ENCODE measurements around the gene INTS7. TPM values are rescaled to one million over a fixed set of nuclear protein-coding genes. Genes with fewer than 3 reads are reported as not detected.

The INTS7 gene
- total and polyA plus RNA-seq, 5 donors from 2014 or later = 15.8 to 20.5 (median 16.7) TPM

DNA sequence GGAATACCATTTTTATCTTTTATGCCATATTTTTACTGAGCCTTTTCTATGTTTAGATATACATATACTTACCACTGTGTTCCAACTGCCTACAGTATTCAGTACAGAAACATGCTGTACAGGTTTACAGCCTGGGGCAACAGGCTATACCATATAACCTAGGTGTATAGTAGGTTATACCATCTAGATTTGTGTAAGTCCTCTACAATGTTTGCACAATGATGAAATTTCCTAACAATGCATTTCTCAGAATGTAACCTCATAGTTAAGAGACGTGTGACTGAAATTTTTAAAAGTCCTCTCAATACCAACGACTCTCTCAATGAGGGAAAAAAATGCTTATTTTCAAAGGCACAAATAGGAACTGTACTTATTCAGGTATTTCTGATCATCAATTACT is 21.7 kb downstream of the INTS7 start:
- H3K27ac ChIP-seq (ENCODE audit: insufficient read depth, low read length, poor library complexity, severe bottlenecking) = no peak overlapping the region
- H3K4me1 ChIP-seq (ENCODE audit: control insufficient read depth, insufficient read depth, low read length, poor library complexity, severe bottlenecking) = no peaks in the 10 kb centered on the region
- H3K9me3 Mint-ChIP-seq = peaks cover 0 to 1% (median 0%) of the 10 kb centered on the region in 7 donors
- H3K27ac Mint-ChIP-seq = no peak overlapping the region
- peaks cover 31% of the 10 kb centered on the region for H3K36me3 Mint-ChIP-seq
- no peaks in the 10 kb centered on the region for H3K9me3 ChIP-seq (ENCODE audit: control insufficient read depth in 2 of 2, low read length in 2 of 2)
- H3K36me3 ChIP-seq (ENCODE audit: control insufficient read depth, insufficient read depth, low read length) = peaks cover 11% of the 10 kb centered on the region
- peaks cover 0 to 6% (median 2%) of the 10 kb centered on the region in 4 donors for H3K4me1 Mint-ChIP-seq
- no peaks in the 10 kb centered on the region for H3K27me3 ChIP-seq (ENCODE audit: control insufficient read depth, insufficient read depth, low read length)
- no peaks in the 10 kb centered on the region for H3K27me3 Mint-ChIP-seq
- H3K4me3 Mint-ChIP-seq = no peak overlapping the region
- ATAC-seq (ENCODE audit: low read depth in 2 of 2) = no peak
- no peak overlapping the region for H3K4me3 ChIP-seq (ENCODE audit: low read depth, low read length)
- no peak for DNase-seq

DNA sequence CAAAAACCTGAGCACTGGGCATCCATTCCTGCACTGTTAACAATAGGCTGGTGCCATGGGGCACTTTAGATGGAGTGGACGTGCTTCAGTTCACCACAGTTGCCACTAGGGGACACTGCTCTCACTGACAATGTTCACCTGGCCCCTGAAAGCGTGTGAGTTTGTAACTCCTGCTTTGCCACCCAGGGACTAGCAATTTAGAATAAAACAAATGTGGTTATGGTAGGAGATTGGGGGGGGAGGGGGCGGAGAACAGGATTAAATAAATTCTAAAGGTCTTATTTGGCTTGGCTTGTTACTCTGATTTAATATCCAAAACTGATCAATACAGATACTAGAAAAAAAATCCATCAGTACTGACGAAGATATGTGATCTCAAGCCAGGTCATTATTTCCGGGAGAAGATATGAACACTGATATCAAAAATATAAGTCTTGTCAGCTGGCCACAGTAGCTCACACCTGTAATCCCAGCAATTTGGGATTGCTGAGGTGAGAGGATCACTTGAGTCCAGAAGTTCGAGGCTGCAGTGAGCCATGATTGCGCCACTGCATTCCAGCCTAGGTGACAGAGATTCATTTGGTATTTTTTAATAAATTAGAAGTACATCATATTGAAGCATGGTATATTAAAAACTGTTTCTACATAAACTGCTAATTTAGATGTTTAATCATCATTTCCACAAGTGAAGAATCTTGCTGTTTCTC is 23.2 kb downstream of the INTS7 start:
- ATAC-seq (ENCODE audit: low read depth in 2 of 2) = peak; percentile 98 to 99
- Histone ChIP-seq H3K9me3 (ENCODE audit: control insufficient read depth in 2 of 2, low read length in 2 of 2) (no peaks in the 10 kb centered on the region), H3K27ac (ENCODE audit: insufficient read depth, low read length, poor library complexity, severe bottlenecking) (no peak overlapping the region), H3K4me1 (ENCODE audit: control insufficient read depth, insufficient read depth, low read length, poor library complexity, severe bottlenecking) (no peaks in the 10 kb centered on the region), H3K4me3 (ENCODE audit: low read depth, low read length) (no peak overlapping the region), H3K36me3 (ENCODE audit: control insufficient read depth, insufficient read depth, low read length) (peaks cover 12% of the 10 kb centered on the region), H3K27me3 (ENCODE audit: control insufficient read depth, insufficient read depth, low read length) (no peaks in the 10 kb centered on the region)
- Mint-ChIP-seq H3K27ac (peak overlapping the region in 2 of 3 donors; percentile 21 to 44), H3K36me3 (peaks cover 34% of the 10 kb centered on the region), H3K9me3 (peaks cover 0 to 1% (median 0%) of the 10 kb centered on the region in 7 donors), H3K4me3 (no peak overlapping the region), H3K27me3 (no peaks in the 10 kb centered on the region), H3K4me1 (peaks cover 0 to 11% (median 2%) of the 10 kb centered on the region in 4 donors)
- peak; percentile 41 to 73 (median 66) for DNase-seq

- no peak overlapping the region for H3K27ac Mint-ChIP-seq
- H3K27me3 ChIP-seq (ENCODE audit: control insufficient read depth, insufficient read depth, low read length) = no peaks in the 10 kb centered on the region
- no peak overlapping the region for H3K4me3 ChIP-seq (ENCODE audit: low read depth, low read length)
- ATAC-seq (ENCODE audit: low read depth in 2 of 2) (no peak), DNase-seq (no peak)
- H3K9me3 Mint-ChIP-seq = peaks cover 0 to 1% (median 0%) of the 10 kb centered on the region in 7 donors
- H3K36me3 Mint-ChIP-seq = peaks cover 29% of the 10 kb centered on the region
- H3K4me3 Mint-ChIP-seq = no peak overlapping the region
- H3K4me1 Mint-ChIP-seq = peaks cover 0 to 11% (median 2%) of the 10 kb centered on the region in 4 donors
- no peaks in the 10 kb centered on the region for H3K27me3 Mint-ChIP-seq
- H3K9me3 ChIP-seq (ENCODE audit: control insufficient read depth in 2 of 2, low read length in 2 of 2) = no peaks in the 10 kb centered on the region
- peaks cover 23% of the 10 kb centered on the region for H3K36me3 ChIP-seq (ENCODE audit: control insufficient read depth, insufficient read depth, low read length)
- no peaks in the 10 kb centered on the region for H3K4me1 ChIP-seq (ENCODE audit: control insufficient read depth, insufficient read depth, low read length, poor library complexity, severe bottlenecking)
- no peak overlapping the region for H3K27ac ChIP-seq (ENCODE audit: insufficient read depth, low read length, poor library complexity, severe bottlenecking)
These were observed 25.4 kb downstream of the INTS7 start for GRCh38 chr1:212010004-212010403.

DNA sequence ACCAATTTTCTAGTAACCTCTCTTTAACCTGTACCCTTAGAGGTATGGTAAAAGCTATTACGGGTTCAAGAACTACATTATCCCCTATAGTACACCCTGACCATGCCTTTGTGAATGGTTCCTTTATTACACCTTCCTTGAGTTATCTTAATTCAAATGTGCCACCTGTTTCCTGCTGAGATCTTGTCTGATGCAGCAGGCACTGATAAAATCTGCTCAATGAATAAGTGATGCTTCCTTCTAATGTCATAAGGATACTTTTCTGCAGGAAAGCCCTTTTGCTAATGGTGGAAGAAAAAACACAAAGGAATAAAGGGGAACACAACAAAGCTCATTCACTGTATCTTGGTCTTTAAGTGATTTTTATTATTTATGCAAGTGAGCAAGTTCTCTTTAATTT is 25.8 kb downstream of the INTS7 start:
- Mint-ChIP-seq H3K4me3 (no peak overlapping the region), H3K4me1 (peaks cover 0 to 11% (median 2%) of the 10 kb centered on the region in 4 donors), H3K27ac (no peak overlapping the region), H3K27me3 (no peaks in the 10 kb centered on the region), H3K36me3 (peaks cover 32% of the 10 kb centered on the region), H3K9me3 (peaks cover 0 to 1% (median 0%) of the 10 kb centered on the region in 7 donors)
- H3K4me3 ChIP-seq (ENCODE audit: low read depth, low read length) = no peak overlapping the region
- no peaks in the 10 kb centered on the region for H3K9me3 ChIP-seq (ENCODE audit: control insufficient read depth in 2 of 2, low read length in 2 of 2)
- DNase-seq (no peak), ATAC-seq (ENCODE audit: low read depth in 2 of 2) (no peak)
- no peaks in the 10 kb centered on the region for H3K27me3 ChIP-seq (ENCODE audit: control insufficient read depth, insufficient read depth, low read length)
- H3K4me1 ChIP-seq (ENCODE audit: control insufficient read depth, insufficient read depth, low read length, poor library complexity, severe bottlenecking) = no peaks in the 10 kb centered on the region
- peaks cover 24% of the 10 kb centered on the region for H3K36me3 ChIP-seq (ENCODE audit: control insufficient read depth, insufficient read depth, low read length)
- no peak overlapping the region for H3K27ac ChIP-seq (ENCODE audit: insufficient read depth, low read length, poor library complexity, severe bottlenecking)

GRCh38 chr1:212007886-212008285 is 27.5 kb downstream of the INTS7 start:
- Histone ChIP-seq H3K4me3 (ENCODE audit: low read depth, low read length) (no peak overlapping the region), H3K27ac (ENCODE audit: insufficient read depth, low read length, poor library complexity, severe bottlenecking) (no peak overlapping the region), H3K27me3 (ENCODE audit: control insufficient read depth, insufficient read depth, low read length) (no peaks in the 10 kb centered on the region), H3K4me1 (ENCODE audit: control insufficient read depth, insufficient read depth, low read length, poor library complexity, severe bottlenecking) (no peaks in the 10 kb centered on the region), H3K36me3 (ENCODE audit: control insufficient read depth, insufficient read depth, low read length) (peaks cover 23% of the 10 kb centered on the region), H3K9me3 (ENCODE audit: control insufficient read depth in 2 of 2, low read length in 2 of 2) (no peaks in the 10 kb centered on the region)
- no peaks in the 10 kb centered on the region for H3K27me3 Mint-ChIP-seq
- no peak overlapping the region for H3K27ac Mint-ChIP-seq
- peaks cover 40% of the 10 kb centered on the region for H3K36me3 Mint-ChIP-seq
- peaks cover 2 to 19% (median 4%) of the 10 kb centered on the region in 4 donors for H3K4me1 Mint-ChIP-seq
- peaks cover 0 to 1% (median 0%) of the 10 kb centered on the region in 7 donors for H3K9me3 Mint-ChIP-seq
- ATAC-seq (ENCODE audit: low read depth in 2 of 2) (no peak), DNase-seq (no peak)
- H3K4me3 Mint-ChIP-seq = no peak overlapping the region

DNA sequence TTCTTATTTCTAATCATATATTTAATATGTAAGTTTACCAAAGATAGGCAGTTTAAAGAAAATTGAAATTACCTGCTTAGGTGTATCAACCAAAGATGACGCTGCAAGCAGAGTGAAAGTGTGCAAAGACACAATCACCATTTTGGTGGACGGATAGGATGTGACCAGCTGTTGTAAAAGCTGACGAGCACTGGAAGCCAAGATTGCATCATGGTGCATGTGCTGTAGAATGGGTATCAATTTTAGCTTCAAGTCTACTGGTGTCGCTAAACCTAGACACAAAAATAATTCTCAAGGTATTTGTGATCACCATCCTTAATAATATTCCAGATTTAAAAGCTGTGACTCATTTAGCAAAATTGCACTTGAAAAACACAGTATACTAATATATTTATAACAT is 28.2 kb downstream of the INTS7 start:
- no peaks in the 10 kb centered on the region for H3K27me3 ChIP-seq (ENCODE audit: control insufficient read depth, insufficient read depth, low read length)
- ATAC-seq (ENCODE audit: low read depth in 2 of 2) (no peak), DNase-seq (no peak)
- Mint-ChIP-seq H3K4me1 (peaks cover 2 to 18% (median 4%) of the 10 kb centered on the region in 4 donors), H3K36me3 (peaks cover 47% of the 10 kb centered on the region), H3K9me3 (peaks cover 0 to 1% (median 0%) of the 10 kb centered on the region in 7 donors), H3K27ac (no peak overlapping the region), H3K27me3 (no peaks in the 10 kb centered on the region), H3K4me3 (no peak overlapping the region)
- H3K4me3 ChIP-seq (ENCODE audit: low read depth, low read length) = no peak overlapping the region
- no peak overlapping the region for H3K27ac ChIP-seq (ENCODE audit: insufficient read depth, low read length, poor library complexity, severe bottlenecking)
- no peaks in the 10 kb centered on the region for H3K4me1 ChIP-seq (ENCODE audit: control insufficient read depth, insufficient read depth, low read length, poor library complexity, severe bottlenecking)
- no peaks in the 10 kb centered on the region for H3K9me3 ChIP-seq (ENCODE audit: control insufficient read depth in 2 of 2, low read length in 2 of 2)
- peaks cover 23% of the 10 kb centered on the region for H3K36me3 ChIP-seq (ENCODE audit: control insufficient read depth, insufficient read depth, low read length)

- peaks cover 0 to 14% (median 8%) of the 10 kb centered on the region in 4 donors for H3K4me1 Mint-ChIP-seq
- H3K9me3 Mint-ChIP-seq = peaks cover 0 to 1% (median 0%) of the 10 kb centered on the region in 7 donors
- Histone ChIP-seq H3K36me3 (ENCODE audit: control insufficient read depth, insufficient read depth, low read length) (peaks cover 23% of the 10 kb centered on the region), H3K27ac (ENCODE audit: insufficient read depth, low read length, poor library complexity, severe bottlenecking) (no peak overlapping the region), H3K4me1 (ENCODE audit: control insufficient read depth, insufficient read depth, low read length, poor library complexity, severe bottlenecking) (no peaks in the 10 kb centered on the region), H3K27me3 (ENCODE audit: control insufficient read depth, insufficient read depth, low read length) (no peaks in the 10 kb centered on the region), H3K4me3 (ENCODE audit: low read depth, low read length) (no peak overlapping the region), H3K9me3 (ENCODE audit: control insufficient read depth in 2 of 2, low read length in 2 of 2) (no peaks in the 10 kb centered on the region)
- no peaks in the 10 kb centered on the region for H3K27me3 Mint-ChIP-seq
- H3K27ac Mint-ChIP-seq = peak overlapping the region in 1 of 3 donors; percentile 12
- H3K4me3 Mint-ChIP-seq = no peak overlapping the region
- ATAC-seq (ENCODE audit: low read depth in 2 of 2) = no peak
- DNase-seq = no peak
- peaks cover 52% of the 10 kb centered on the region for H3K36me3 Mint-ChIP-seq
These were observed 30.3 kb downstream of the INTS7 start for GRCh38 chr1:212004895-212005608.

Data from CD4-positive, CD25-positive, alpha-beta regulatory T cell (primary cell).